Amniotic stem cell (primary cell): ENCODE measurements around the gene UNC93B1.

Experiments used
- DNase-seq: peaks from one replicate; lab custom pipeline; 2025; lab: John Stamatoyannopoulos, UW

The UNC93B1 gene

DNA sequence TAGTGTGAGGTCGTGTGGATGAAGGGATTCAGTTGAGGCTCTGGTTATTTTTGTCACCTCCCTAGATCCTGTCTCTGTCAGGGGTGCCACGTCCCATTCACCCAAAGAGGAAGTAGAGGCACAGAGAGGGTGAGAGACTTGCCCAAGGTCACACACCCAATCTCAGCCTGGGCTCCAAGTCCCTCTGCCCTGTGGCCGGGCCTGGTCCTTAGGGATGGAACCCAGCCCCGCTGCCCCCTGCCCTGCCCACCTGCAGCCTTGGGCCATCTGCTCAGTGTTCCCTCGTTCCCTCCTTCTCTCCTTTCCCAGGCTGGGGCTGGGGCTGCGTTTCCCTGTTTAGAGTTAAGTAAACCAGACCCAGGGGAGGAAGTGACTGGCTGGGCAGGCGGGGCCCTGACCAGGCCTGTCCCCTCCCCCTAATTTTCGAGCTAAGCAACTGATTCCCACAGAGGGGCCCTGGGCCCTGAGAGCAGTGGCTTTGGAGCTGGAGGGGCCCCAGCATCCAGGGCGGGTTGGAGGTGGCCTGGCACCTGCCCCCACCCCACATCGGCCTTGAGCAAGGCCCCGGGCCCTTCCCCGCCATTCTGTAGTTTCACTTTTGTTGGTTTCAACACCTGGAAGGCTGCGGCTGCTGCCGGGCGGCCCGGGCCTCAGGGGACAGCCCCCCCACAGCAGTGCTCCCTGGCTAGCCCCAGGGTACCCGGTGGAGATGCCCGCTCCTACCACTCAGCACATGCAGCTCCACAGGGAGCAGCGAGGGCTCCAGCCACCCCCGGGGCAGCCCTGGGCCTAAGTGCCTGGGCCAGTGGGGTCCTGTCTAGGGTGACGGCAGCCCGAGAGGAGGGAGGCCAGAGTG, 36.4 kb upstream of the UNC93B1 start:
- DNase-seq: peak; percentile 17

GRCh38 chr11:68039526-68040086, 35.7 kb upstream of the UNC93B1 start:
- DNase-seq: no peak

DNA sequence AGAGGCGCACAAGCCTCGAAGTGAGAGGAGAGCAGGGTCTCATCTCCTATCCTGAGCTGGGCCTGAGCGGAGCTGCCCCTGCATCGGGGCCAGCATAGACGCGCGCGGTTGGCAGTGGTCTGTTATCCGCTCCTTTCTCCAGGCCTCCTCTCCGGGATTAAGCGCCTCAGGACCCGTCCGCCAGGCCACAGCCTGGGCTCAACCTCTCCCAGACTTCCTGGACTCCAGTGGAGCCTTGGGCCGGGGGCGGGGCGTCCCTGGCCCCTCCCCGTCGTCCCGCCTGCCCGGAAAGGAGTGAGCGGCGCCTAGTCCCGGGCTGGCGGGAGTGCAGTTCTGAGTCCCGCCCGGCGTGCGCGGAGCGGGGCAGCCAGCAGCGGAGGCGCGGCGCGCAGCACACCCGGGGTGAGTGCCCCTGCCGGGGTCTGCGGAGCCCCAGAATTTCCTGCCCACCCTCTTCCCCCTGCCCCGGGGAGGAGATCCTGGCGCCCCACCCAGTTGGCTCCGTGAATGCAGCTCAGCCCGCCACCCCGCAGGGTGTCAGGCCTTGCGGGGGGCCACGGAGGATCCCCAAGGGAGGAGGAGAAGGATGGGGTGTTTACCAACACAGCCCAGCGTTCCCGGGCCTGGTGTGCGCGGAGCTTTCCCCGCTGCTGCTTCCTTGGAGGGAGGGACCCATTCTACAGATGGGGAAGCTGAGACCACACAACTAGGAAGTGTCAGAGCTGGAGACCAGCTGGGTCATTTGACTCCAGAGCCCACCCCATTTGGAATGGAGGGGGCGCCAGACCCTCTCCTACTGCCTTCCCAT, 35.0 kb upstream of the UNC93B1 start, which contains the start of gene TCIRG1:
Gene TCIRG1, plus strand, starts transcription at position 308 of the 808 bp plus-strand sequence. CDS start 2,247 bp downstream, outside the sequence.
- peak; percentile 61 for DNase-seq

DNA sequence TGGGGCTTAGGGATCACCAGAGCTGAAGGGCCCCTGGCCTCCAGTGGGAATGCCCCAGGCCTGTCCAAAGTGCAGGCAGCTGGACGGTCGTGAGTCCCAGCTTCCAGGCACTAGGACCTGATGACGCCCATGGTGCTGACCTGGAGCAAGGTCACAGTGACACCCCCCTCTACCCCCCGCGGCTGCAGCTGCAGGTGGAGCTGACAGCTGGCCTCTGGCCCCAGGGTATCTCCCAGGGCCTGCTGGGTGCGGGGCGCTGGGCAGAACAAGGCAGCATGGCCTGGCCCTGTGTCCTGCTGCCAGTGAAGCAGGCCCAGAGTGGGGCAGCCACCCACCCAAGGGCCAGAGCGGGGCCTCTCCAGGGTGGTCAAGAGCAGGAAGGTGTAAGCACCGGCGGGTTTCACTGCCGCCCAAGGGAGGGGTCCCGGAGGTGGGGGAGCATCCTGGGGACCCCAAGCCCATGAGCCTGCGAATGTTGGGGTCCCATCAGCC, 34.4 kb upstream of the UNC93B1 start:
- no peak for DNase-seq

DNA sequence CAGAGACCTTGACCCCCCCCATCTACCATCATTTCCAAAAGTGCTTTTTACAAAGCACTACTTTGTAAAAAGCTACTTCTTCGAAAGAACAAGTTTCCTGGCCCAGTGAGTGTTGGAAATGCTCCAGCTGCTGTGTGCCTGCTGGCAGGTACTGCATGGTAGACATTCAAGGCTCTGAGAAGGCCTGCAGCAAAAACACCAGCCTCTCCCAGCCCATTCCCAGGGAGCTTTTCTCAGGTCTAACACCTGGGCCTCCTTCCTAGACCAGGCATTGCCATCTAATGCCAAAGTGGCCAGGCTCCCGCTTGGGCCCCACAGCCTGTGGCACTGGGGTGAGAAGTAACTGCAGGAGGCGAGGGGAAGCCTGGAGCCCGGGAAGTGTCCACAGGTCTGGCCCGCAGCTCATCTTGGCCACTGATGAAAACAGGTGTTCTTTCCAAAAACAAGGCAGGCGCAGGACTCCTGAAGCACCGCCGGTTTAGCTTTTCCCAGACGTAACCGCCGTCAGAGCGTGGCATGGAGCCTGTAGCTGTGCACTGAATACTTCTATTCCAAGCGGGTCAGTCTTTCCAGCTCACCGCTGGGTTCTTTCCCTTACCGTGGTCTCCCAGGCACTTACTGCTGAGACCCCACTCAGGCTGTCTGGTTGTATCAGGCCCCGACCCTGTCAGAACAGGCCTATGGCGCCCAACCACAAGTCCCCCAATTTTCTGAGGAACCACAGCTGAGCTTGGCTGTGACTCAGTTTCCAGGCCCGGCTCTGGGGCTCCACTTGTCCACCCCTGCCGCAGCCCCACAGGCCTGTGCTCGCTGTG, 33.7 kb upstream of the UNC93B1 start:
- no peak for DNase-seq

GRCh38 chr11:68036717-68037239, 32.9 kb upstream of the UNC93B1 start:
- no peak for DNase-seq

- no peak for DNase-seq
These were observed 32.3 kb upstream of the UNC93B1 start for GRCh38 chr11:68036141-68036716.

- DNase-seq: no peak
These were observed 31.5 kb upstream of the UNC93B1 start for GRCh38 chr11:68035266-68035876.

- DNase-seq: no peak
These were observed 29.8 kb upstream of the UNC93B1 start for GRCh38 chr11:68033708-68034045.

GRCh38 chr11:68032997-68033707, 29.3 kb upstream of the UNC93B1 start:
- no peak for DNase-seq

GRCh38 chr11:68032003-68032402, 28.1 kb upstream of the UNC93B1 start:
- no peak for DNase-seq

GRCh38 chr11:68031144-68031464, 27.2 kb upstream of the UNC93B1 start:
- no peak for DNase-seq

- DNase-seq: peak; percentile 99
These were observed 26.6 kb upstream of the UNC93B1 start, which contains the start of gene NDUFS8 for GRCh38 chr11:68030318-68031143. Gene NDUFS8 (plus strand): TSS chr11:68030681. CDS start chr11:68032152, 1,471 bp downstream.

GRCh38 chr11:68028802-68029545, 25.1 kb upstream of the UNC93B1 start:
- DNase-seq: no peak

- no peak for DNase-seq
These were observed 23.8 kb upstream of the UNC93B1 start for GRCh38 chr11:68027667-68028066.

DNA sequence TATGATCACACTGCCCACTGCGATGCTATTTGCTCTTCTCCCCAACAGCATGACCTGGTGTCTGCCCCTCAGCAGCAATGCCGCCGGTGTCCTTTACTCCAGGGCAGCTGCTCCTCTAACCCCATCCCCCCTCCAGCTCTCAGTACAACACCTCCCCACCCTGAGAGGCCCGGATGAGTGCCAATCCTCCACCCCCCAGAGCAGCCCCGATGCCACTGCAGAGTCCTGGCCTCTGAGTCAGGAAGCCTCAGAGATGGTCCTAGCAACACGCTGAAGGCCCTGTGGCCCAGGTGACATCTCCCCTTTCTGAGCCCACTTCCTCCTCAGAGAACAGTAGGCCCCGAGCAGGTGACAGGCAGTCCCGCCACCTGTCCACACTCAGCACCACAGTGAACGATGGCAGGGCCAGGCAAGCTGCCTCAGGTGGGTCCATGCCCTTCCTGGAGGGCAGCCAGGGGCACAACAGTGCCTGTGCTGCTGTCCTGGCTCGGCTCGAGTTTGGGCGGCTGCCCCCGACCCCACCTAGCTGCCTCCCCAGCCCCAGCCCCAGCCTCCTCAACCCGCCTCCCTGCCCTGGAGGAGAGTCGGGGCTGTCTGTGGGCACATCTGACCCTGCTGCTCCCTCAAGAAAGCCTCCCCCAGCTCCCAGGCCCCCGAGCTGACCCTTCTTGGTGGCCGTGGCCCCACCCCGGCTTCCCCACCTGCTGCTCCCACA, 22.7 kb upstream of the UNC93B1 start:
- DNase-seq: no peak

DNA sequence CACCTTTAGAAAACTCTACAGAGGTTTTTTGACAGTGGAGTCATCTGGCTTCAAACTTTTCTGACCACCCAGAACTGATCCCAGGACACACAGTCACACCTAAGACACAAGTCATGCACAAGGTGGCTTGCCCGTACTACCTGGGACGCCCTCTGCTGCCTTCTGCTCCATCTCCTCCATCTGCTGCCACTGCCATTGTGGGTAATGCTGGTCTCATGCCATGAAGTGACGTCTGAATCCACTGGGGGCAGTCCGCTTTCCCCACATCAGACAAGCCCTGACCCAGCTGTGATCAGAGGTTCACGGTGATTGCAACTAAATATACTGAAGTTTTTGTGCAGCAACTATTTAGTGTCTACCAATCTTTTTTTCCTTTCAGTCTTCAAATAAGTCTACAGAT, 21.1 kb upstream of the UNC93B1 start:
- no peak for DNase-seq

GRCh38 chr11:68024508-68024907, 20.6 kb upstream of the UNC93B1 start:
- DNase-seq: no peak
